Measurements from ENCODE around the gene ZGLP1.

ZGLP1 gene

GRCh38 chr19:10274589-10274988, 35.0 kb downstream of the ZGLP1 start:
- no peak for DNase-seq

GRCh38 chr19:10271543-10272086, 38.0 kb downstream of the ZGLP1 start:
- no peak for DNase-seq

GRCh38 chr19:10270616-10271394, 38.8 kb downstream of the ZGLP1 start, which contains the start of gene ICAM1:
Gene ICAM1 (plus strand): TSS chr19:10271120. CDS start chr19:10271160, 40 bp downstream.
- DNase-seq = no peak

- DNase-seq = no peak
These were observed 39.4 kb downstream of the ZGLP1 start for GRCh38 chr19:10270180-10270615.

GRCh38 chr19:10269333-10270179, 40.1 kb downstream of the ZGLP1 start:
- DNase-seq = peak in 1 of 2 experiments; percentile 35

GRCh38 chr19:10268071-10268470, 41.5 kb downstream of the ZGLP1 start:
- DNase-seq = no peak

GRCh38 chr19:10266706-10267105, 42.9 kb downstream of the ZGLP1 start:
- no peak for DNase-seq

- no peak for DNase-seq
These were observed 46.8 kb downstream of the ZGLP1 start for GRCh38 chr19:10262771-10263170.

GRCh38 chr19:10260141-10260584, 49.5 kb downstream of the ZGLP1 start:
- DNase-seq = no peak

GRCh38 chr19:10259162-10259905, 50.3 kb downstream of the ZGLP1 start:
- DNase-seq = peak; percentile 53 to 56

GRCh38 chr19:10258080-10258710, 51.4 kb downstream of the ZGLP1 start:
- no peak for DNase-seq

GRCh38 chr19:10256970-10257615, 52.5 kb downstream of the ZGLP1 start:
- DNase-seq = no peak

GRCh38 chr19:10256551-10256950, 53.1 kb downstream of the ZGLP1 start:
- no peak for DNase-seq

- DNase-seq = no peak
These were observed 54.3 kb downstream of the ZGLP1 start for GRCh38 chr19:10255358-10255757.
